ENCODE results near the gene CNP.
A peak's percentile ranks its signal among the peaks of the same experiment; 100 is the strongest.

The CNP gene

DNA sequence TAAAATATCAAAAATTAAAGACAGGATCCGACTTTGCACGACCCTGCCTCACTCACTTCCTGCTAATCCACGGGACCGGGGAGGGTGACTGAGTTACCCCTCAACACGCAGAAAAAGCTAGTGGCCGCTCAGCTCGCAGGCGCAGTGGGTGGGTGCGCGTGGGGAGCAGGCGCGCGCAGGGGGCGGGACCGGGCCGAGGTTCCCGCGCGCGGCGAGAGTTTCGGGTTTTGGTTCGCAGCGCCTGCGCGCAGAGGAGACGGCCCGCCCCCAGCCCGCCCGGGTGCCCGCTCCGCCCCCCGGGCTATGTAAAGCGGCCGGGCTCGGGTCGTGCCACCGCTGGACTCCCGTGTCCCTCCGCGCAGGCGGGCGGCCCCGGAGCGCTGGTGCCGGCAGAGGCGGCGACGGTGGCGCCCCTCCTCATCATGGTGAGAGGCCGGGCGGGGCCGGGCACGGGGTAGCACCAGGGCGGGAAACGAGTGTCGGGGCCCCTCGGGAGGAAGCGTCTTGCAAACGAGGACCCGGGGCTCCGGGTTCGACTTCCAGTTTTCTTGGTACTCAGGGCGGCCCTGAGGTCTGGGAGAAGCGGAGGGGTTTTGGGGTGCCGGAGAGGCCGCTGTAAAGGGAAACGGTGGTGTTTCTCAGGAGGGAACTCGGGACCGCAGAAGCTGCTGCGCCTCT is at the start of gene CNP:
CNP (plus strand) TSS at position 333 of the 678 bp plus-strand sequence; CDS start at position 423, 90 bp downstream.
- Histone ChIP-seq H3K27ac (ENCODE audit: low read length) (peak within 1 kb of the TSS; percentile 78), H3K4me3 (ENCODE audit: low read depth in 1 of 2, low read length in 2 of 2) (peak within 1 kb of the TSS; percentile 83 to 90), H3K9me3 (ENCODE audit: control insufficient read depth in 1 of 2, low read length in 2 of 2) (no peaks in the 10 kb centered on the region), H3K27me3 (ENCODE audit: low read depth, low read length) (no peaks in the 10 kb centered on the region), H3K36me3 (ENCODE audit: control insufficient read depth in 1 of 2, insufficient read depth in 2 of 2, low read length in 2 of 2) (peaks cover 13 to 16% of the 10 kb centered on the region in 2 donors), H3K4me1 (ENCODE audit: control insufficient read depth in 1 of 2, insufficient read depth in 2 of 2, low read length in 2 of 2) (peaks cover 13 to 34% of the 10 kb centered on the region in 2 donors)

DNA sequence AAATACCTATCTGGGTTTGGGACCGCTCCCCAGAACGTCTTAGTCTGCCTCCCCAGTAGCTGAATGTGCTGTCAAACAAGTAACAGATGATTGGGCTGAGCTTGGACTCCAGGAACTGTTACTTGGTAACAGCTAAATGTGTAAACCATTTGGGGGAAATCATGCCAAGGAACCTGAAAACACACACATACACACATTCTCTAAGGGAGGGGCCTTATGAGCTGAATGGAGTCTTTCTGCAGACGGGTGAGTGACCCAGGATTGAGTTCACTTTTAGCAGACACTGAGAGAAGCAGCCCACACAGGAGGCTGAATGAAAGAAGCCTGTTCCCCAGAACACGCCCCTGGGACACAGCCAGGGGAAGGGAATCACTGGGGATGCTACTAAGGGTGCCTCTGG is 49.4 kb upstream of the CNP start:
- peak overlapping the region; percentile 84 for H3K27ac ChIP-seq (ENCODE audit: low read length)

GRCh38 chr17:41917679-41918313 is 48.8 kb upstream of the CNP start:
- Histone ChIP-seq H3K36me3 (ENCODE audit: control insufficient read depth in 1 of 2, insufficient read depth in 2 of 2, low read length in 2 of 2) (peaks cover 8 to 9% of the 10 kb centered on the region in 2 donors), H3K4me3 (ENCODE audit: low read depth in 1 of 2, low read length in 2 of 2) (peak overlapping the region; percentile 84 to 92), H3K9me3 (ENCODE audit: control insufficient read depth in 1 of 2, low read length in 2 of 2) (no peaks in the 10 kb centered on the region), H3K4me1 (ENCODE audit: control insufficient read depth in 1 of 2, insufficient read depth in 2 of 2, low read length in 2 of 2) (peaks cover 11 to 23% of the 10 kb centered on the region in 2 donors), H3K27me3 (ENCODE audit: low read depth, low read length) (no peaks in the 10 kb centered on the region), H3K27ac (ENCODE audit: low read length) (peak overlapping the region; percentile 84)

More for the DNA sequence above, 49.4 kb upstream of the CNP start:
- peak overlapping the region; percentile 84 to 92 for H3K4me3 ChIP-seq (ENCODE audit: low read depth in 1 of 2, low read length in 2 of 2)
- H3K4me1 ChIP-seq (ENCODE audit: control insufficient read depth in 1 of 2, insufficient read depth in 2 of 2, low read length in 2 of 2): peaks cover 11 to 23% of the 10 kb centered on the region in 2 donors
- H3K36me3 ChIP-seq (ENCODE audit: control insufficient read depth in 1 of 2, insufficient read depth in 2 of 2, low read length in 2 of 2): peaks cover 14 to 15% of the 10 kb centered on the region in 2 donors
- no peaks in the 10 kb centered on the region for H3K27me3 ChIP-seq (ENCODE audit: low read depth, low read length)
- no peaks in the 10 kb centered on the region for H3K9me3 ChIP-seq (ENCODE audit: control insufficient read depth in 1 of 2, low read length in 2 of 2)

GRCh38 chr17:41918314-41919164 is 48.1 kb upstream of the CNP start, which contains the start of gene ACLY:
Gene ACLY (minus strand): TSS chr17:41918951. CDS start chr17:41913873, 5,078 bp downstream.
- Histone ChIP-seq H3K27ac (ENCODE audit: low read length) (peak within 1 kb of the TSS; percentile 84), H3K4me3 (ENCODE audit: low read depth in 1 of 2, low read length in 2 of 2) (peak within 1 kb of the TSS; percentile 84 to 92), H3K36me3 (ENCODE audit: control insufficient read depth in 1 of 2, insufficient read depth in 2 of 2, low read length in 2 of 2) (peaks cover under 1 to 1% of the 10 kb centered on the region in 2 donors), H3K4me1 (ENCODE audit: control insufficient read depth in 1 of 2, insufficient read depth in 2 of 2, low read length in 2 of 2) (peaks cover 11 to 23% of the 10 kb centered on the region in 2 donors), H3K27me3 (ENCODE audit: low read depth, low read length) (no peaks in the 10 kb centered on the region), H3K9me3 (ENCODE audit: control insufficient read depth in 1 of 2, low read length in 2 of 2) (no peaks in the 10 kb centered on the region)

- H3K4me3 ChIP-seq (ENCODE audit: low read depth in 1 of 2, low read length in 2 of 2): peak overlapping the region; percentile 84 to 92
- H3K4me1 ChIP-seq (ENCODE audit: control insufficient read depth in 1 of 2, insufficient read depth in 2 of 2, low read length in 2 of 2): peaks cover 6 to 23% of the 10 kb centered on the region in 2 donors
Observed at GRCh38 chr17:41919165-41919817, 47.3 kb upstream of the CNP start.

DNA sequence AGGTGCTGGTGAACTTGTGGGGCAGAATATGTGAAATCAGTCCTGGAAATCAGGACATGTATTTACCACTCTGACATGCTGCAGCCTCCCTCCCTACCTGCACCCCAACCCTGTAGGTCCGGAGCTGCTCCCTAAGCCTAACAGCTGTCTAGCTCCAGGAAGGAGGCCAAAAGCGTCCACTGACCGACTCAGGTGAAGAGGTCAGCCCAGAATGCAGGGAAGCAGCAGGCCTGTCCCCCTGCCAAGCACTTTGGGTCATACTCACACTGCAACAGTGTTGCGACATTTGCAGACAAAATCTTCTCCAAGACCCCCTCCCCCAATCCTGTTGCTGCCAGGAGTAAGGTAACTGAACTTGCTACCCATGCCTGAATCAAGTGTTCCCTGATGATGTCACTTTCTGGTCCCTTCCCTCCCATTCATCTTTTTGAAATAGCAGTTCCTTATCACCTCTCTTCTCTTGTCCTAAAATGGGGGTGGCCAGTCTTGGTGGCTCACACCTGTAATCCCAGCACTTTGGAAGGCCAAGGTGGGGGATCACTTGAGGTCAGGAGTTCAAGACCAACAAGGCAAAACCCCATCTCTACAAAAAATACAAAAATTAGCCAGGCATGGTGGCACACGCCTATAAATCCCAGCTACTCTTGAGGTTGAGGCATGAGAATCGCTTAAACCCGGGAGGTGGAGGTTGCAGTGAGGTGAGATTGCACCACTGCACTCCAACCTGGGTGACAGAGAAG is 46.6 kb upstream of the CNP start:
- Histone ChIP-seq H3K4me3 (ENCODE audit: low read depth in 1 of 2, low read length in 2 of 2) (peak overlapping the region; percentile 84 to 92), H3K36me3 (ENCODE audit: control insufficient read depth in 1 of 2, insufficient read depth in 2 of 2, low read length in 2 of 2) (no peaks in the 10 kb centered on the region), H3K27me3 (ENCODE audit: low read depth, low read length) (no peaks in the 10 kb centered on the region), H3K4me1 (ENCODE audit: control insufficient read depth in 1 of 2, insufficient read depth in 2 of 2, low read length in 2 of 2) (peaks cover 4 to 23% of the 10 kb centered on the region in 2 donors), H3K27ac (ENCODE audit: low read length) (no peak overlapping the region), H3K9me3 (ENCODE audit: control insufficient read depth in 1 of 2, low read length in 2 of 2) (no peaks in the 10 kb centered on the region)

More at GRCh38 chr17:41919165-41919817, 47.3 kb upstream of the CNP start:
- Histone ChIP-seq H3K27ac (ENCODE audit: low read length) (peak overlapping the region; percentile 72), H3K27me3 (ENCODE audit: low read depth, low read length) (no peaks in the 10 kb centered on the region), H3K36me3 (ENCODE audit: control insufficient read depth in 1 of 2, insufficient read depth in 2 of 2, low read length in 2 of 2) (no peaks in the 10 kb centered on the region), H3K9me3 (ENCODE audit: control insufficient read depth in 1 of 2, low read length in 2 of 2) (no peaks in the 10 kb centered on the region)

DNA sequence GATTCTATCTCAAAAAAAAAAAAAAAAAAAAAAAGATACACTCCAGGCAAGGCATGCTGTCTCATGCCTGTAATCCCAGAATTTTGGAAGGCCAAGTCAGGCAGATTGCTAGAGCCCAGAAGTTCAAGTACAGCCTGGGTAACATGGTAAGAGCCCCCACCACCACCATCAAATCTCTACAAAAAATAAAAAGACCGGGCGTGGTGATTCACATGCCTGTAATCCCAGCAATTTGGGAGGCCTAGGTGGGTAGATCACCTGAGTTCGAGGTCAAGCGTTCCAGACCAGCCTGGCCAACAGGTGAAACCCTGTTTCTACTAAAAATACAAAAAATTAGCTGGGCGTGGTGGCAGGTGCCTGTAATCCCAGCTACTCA is 46.0 kb upstream of the CNP start:
- no peaks in the 10 kb centered on the region for H3K27me3 ChIP-seq (ENCODE audit: low read depth, low read length)
- no peak overlapping the region for H3K4me3 ChIP-seq (ENCODE audit: low read depth in 1 of 2, low read length in 2 of 2)
- H3K27ac ChIP-seq (ENCODE audit: low read length): no peak overlapping the region
- H3K4me1 ChIP-seq (ENCODE audit: control insufficient read depth in 1 of 2, insufficient read depth in 2 of 2, low read length in 2 of 2): peaks cover 4 to 23% of the 10 kb centered on the region in 2 donors
- no peaks in the 10 kb centered on the region for H3K9me3 ChIP-seq (ENCODE audit: control insufficient read depth in 1 of 2, low read length in 2 of 2)
- H3K36me3 ChIP-seq (ENCODE audit: control insufficient read depth in 1 of 2, insufficient read depth in 2 of 2, low read length in 2 of 2): no peaks in the 10 kb centered on the region

- Histone ChIP-seq H3K9me3 (ENCODE audit: control insufficient read depth in 1 of 2, low read length in 2 of 2) (no peaks in the 10 kb centered on the region), H3K4me3 (ENCODE audit: low read depth in 1 of 2, low read length in 2 of 2) (no peak overlapping the region), H3K27ac (ENCODE audit: low read length) (no peak overlapping the region), H3K4me1 (ENCODE audit: control insufficient read depth in 1 of 2, insufficient read depth in 2 of 2, low read length in 2 of 2) (no peaks in the 10 kb centered on the region), H3K27me3 (ENCODE audit: low read depth, low read length) (no peaks in the 10 kb centered on the region), H3K36me3 (ENCODE audit: control insufficient read depth in 1 of 2, insufficient read depth in 2 of 2, low read length in 2 of 2) (no peaks in the 10 kb centered on the region)
Observed at GRCh38 chr17:41925991-41926590, 40.5 kb upstream of the CNP start.

- Histone ChIP-seq H3K9me3 (ENCODE audit: control insufficient read depth in 1 of 2, low read length in 2 of 2) (no peaks in the 10 kb centered on the region), H3K4me1 (ENCODE audit: control insufficient read depth in 1 of 2, insufficient read depth in 2 of 2, low read length in 2 of 2) (no peaks in the 10 kb centered on the region), H3K4me3 (ENCODE audit: low read depth in 1 of 2, low read length in 2 of 2) (no peak overlapping the region), H3K27me3 (ENCODE audit: low read depth, low read length) (no peaks in the 10 kb centered on the region), H3K27ac (ENCODE audit: low read length) (no peak overlapping the region), H3K36me3 (ENCODE audit: control insufficient read depth in 1 of 2, insufficient read depth in 2 of 2, low read length in 2 of 2) (no peaks in the 10 kb centered on the region)
Observed at GRCh38 chr17:41928693-41929251, 37.8 kb upstream of the CNP start.

All from muscle layer of duodenum (tissue), 2 donors.